Gastroesophageal sphincter (tissue), 4 donors: ENCODE measurements around the gene LPIN1. TPM values are rescaled to one million over a fixed set of nuclear protein-coding genes. Genes with fewer than 3 reads are reported as not detected.

Experiments used
- ATAC-seq: fragments of 150-250 bp; one replicate; pipeline ENCODE4 v1.9.1; 2016; ENCODE audit warnings: mild to moderate bottlenecking, moderate library complexity
- H3K27ac ChIP-seq, 4 donors: fragments of 200-600 bp; sonication (generic) in 3 of 4; 1 replicate in 3 of 4; 2 replicates in 1 of 4; pipeline ENCODE4 v1.5.1; 2016 to 2019
- H3K27me3 ChIP-seq: fragments of 200-600 bp; sonication (generic); one replicate; pipeline ENCODE4 v1.5.1; 2019
- H3K36me3 ChIP-seq, 2 donors: fragments of 200-600 bp; sonication (generic); one replicate each; pipeline ENCODE4 v1.5.1; 2019; ENCODE audit warnings: control low read depth in 1 of 2
- H3K4me1 ChIP-seq, 3 donors: fragments of 200-600 bp; sonication (generic); 1 replicate in 2 of 3; 2 replicates in 1 of 3; pipeline ENCODE4 v1.5.1; 2016 to 2019; ENCODE audit warnings: control low read depth in 2 of 3
- H3K4me3 ChIP-seq, 2 donors: fragments of 200-600 bp; sonication (generic); one replicate each; pipeline ENCODE4 v1.5.1; 2019; ENCODE audit warnings: mild to moderate bottlenecking in 1 of 2, moderate library complexity in 1 of 2
- H3K9me3 ChIP-seq, 3 donors: fragments of 200-600 bp; sonication (generic); one replicate each; pipeline ENCODE4 v1.5.1; 2017 to 2019; ENCODE audit warnings: control low read depth in 2 of 3
- CTCF ChIP-seq, 4 experiments: fragments of 200-600 bp in 2 of 4; fragments of 450-650 bp in 2 of 4; sonication (generic) in 1 of 4; IDR thresholded peaks; one replicate each; pipeline ENCODE4 v1.5.1; 2017 to 2019; ENCODE audit warnings: antibody characterized with exemption in 4 of 4, mild to moderate bottlenecking in 2 of 4, moderate library complexity in 2 of 4
- EP300 ChIP-seq: sonication (generic); formaldehyde crosslinking; IDR thresholded peaks from one replicate; pipeline ENCODE4 v1.6.1; 2017; ENCODE audit warnings: antibody characterized with exemption, mild to moderate bottlenecking
- POLR2A ChIP-seq, 2 donors: fragments of 450-650 bp; IDR thresholded peaks; one replicate each; pipeline ENCODE4 v1.6.1; 2017; ENCODE audit warnings: antibody characterized with exemption in 2 of 2, mild to moderate bottlenecking in 2 of 2, moderate library complexity in 1 of 2
- POLR2AphosphoS5 ChIP-seq: sonication (generic); formaldehyde crosslinking; IDR thresholded peaks from one replicate; pipeline ENCODE4 v1.6.1; 2017; ENCODE audit warnings: antibody characterized with exemption
- WGBS, 2 donors: methylation state at CpG; one replicate each; pipeline ENCODE4 v1.1.5; 2018; ENCODE audit warnings: low coverage in 1 of 2; 5-methylcytosine and 5-hydroxymethylcytosine counted together
- total RNA-seq, 4 donors: library from RNA; depleted of rRNA; stranded (reverse); fragments of >200 nt; gene quantifications; one replicate each; pipeline ENCODE4 v1.1.0, GENCODE V29; 2016

LPIN1 gene
- total RNA-seq, 4 donors from 2014 or later, result 47.3 to 70.1 (median 50.0) TPM

DNA sequence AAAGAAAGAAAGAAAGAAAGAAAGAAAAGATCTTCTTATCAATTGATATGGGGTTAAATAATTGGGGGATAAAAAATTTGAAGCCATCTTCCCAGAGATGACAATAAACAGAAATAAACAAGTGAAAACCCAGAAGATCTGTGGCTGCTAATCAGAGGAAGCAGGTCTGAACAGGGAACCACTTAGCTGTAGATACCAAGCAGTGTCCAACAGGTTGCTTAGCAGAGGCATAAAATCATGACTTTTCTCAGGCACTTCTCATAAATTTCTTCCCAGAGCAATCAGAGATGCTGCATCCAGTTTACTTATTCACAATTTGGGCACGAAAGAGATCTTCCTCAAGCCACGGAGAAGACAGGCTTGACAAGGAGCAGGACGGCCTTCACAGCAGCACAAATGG is 5.7 kb upstream of the LPIN1 start:
- Histone ChIP-seq H3K9me3 (no peaks in the 10 kb centered on the region), H3K27me3 (no peaks in the 10 kb centered on the region), H3K4me3 (no peak overlapping the region), H3K27ac (no peak overlapping the region), H3K36me3 (no peaks in the 10 kb centered on the region), H3K4me1 (peaks cover 0 to 41% (median 4%) of the 10 kb centered on the region in 3 donors)
- 70 to 79% methylated on average over 2 to 3 of the region's 3 CpGs for WGBS, 2 donors
- no peak for ATAC-seq
- TF ChIP-seq POLR2A (IDR thresholded peaks at IDR 0.05) (no peak), POLR2AphosphoS5 (no peak), EP300 (no peak), CTCF (IDR thresholded peaks at IDR 0.05) (no peak)

GRCh38 chr2:11742317-11742701 is 4.1 kb upstream of the LPIN1 start:
- Histone ChIP-seq H3K36me3 (no peaks in the 10 kb centered on the region), H3K4me1 (peaks cover 0 to 50% (median 4%) of the 10 kb centered on the region in 3 donors), H3K27me3 (no peaks in the 10 kb centered on the region), H3K4me3 (no peak overlapping the region), H3K9me3 (no peaks in the 10 kb centered on the region), H3K27ac (no peak overlapping the region)
- 81 to 82% methylated on average over 4 of the region's 4 CpGs for WGBS, 2 donors
- no peak for ATAC-seq
- no peak for TF ChIP-seq EP300
- TF ChIP-seq POLR2AphosphoS5, result no peak
- TF ChIP-seq POLR2A (IDR thresholded peaks at IDR 0.05), result no peak
- no peak for TF ChIP-seq CTCF (IDR thresholded peaks at IDR 0.05)

DNA sequence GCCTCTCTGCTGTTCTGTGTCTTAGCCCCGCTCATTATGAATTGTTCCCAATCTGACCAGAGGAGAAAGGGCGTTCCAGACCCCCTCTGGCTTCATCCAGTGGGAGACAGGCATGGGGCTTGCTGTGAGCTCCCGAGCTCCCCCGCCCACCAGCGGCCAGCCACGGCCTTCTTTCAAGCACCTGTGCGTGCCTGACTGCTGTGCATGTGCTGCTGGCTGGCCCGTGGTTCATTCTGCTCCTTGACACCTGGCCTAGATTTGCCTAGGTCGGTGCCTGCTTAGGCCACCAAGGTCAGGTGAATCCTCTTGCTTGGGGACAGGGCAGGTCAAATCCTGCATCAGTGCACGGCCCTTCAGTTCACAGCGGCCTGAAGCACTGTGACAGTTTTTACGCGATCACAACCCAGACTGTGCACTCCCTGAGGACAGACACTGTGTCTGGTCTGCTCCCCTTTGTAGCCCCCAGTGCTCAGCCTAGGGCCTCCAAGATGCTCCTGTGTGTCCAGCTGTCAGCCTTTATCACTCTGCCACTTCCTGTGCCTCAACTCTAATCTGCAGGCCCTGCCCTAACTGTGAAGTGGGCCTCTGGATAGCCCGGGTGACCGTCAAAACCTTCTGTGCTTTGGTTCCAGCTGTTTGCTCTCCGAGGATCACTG is 3.6 kb upstream of the LPIN1 start:
- Histone ChIP-seq H3K36me3 (no peaks in the 10 kb centered on the region), H3K4me1 (peaks cover 0 to 55% (median 7%) of the 10 kb centered on the region in 3 donors), H3K4me3 (no peak overlapping the region), H3K27me3 (no peaks in the 10 kb centered on the region), H3K27ac (peak overlapping the region in 1 of 4 donors; percentile 95), H3K9me3 (no peaks in the 10 kb centered on the region)
- no peak for ATAC-seq
- TF ChIP-seq POLR2A (IDR thresholded peaks at IDR 0.05), result no peak
- 91 to 92% methylated on average over 6 to 9 of the region's 16 CpGs for WGBS, 2 donors

- Histone ChIP-seq H3K4me1 (peaks cover 0 to 56% (median 11%) of the 10 kb centered on the region in 3 donors), H3K4me3 (no peak overlapping the region), H3K27me3 (no peaks in the 10 kb centered on the region), H3K36me3 (no peaks in the 10 kb centered on the region), H3K27ac (peak overlapping the region in 3 of 4 donors; percentile 83 to 95 (median 95)), H3K9me3 (no peaks in the 10 kb centered on the region)
- WGBS, 2 donors, result 55 to 69% methylated on average over 3 to 4 of the region's 7 CpGs
- TF ChIP-seq EP300 (no peak), POLR2AphosphoS5 (no peak), POLR2A (IDR thresholded peaks at IDR 0.05) (no peak), CTCF (IDR thresholded peaks at IDR 0.05) (no peak)
- ATAC-seq, result no peak
Observed at GRCh38 chr2:11743366-11743765, 3.1 kb upstream of the LPIN1 start.

- H3K4me3 ChIP-seq, result peak overlapping the region in 1 of 2 donors; percentile 23
- H3K27me3 ChIP-seq, result no peaks in the 10 kb centered on the region
- H3K4me1 ChIP-seq, result peaks cover 0 to 56% (median 14%) of the 10 kb centered on the region in 3 donors
- no peaks in the 10 kb centered on the region for H3K9me3 ChIP-seq
- WGBS, 2 donors, result 33% methylated on average over 4 of the region's 10 CpGs; no CpG with 5 or more reads in 1 of the 2 donors
- no peaks in the 10 kb centered on the region for H3K36me3 ChIP-seq
- H3K27ac ChIP-seq, result peak overlapping the region; percentile 57 to 95 (median 89)
- peak; percentile 94 for ATAC-seq
- TF ChIP-seq POLR2AphosphoS5 (peak; percentile 83), POLR2A (IDR thresholded peaks at IDR 0.05) (no peak)
Observed at GRCh38 chr2:11743846-11744553, 2.4 kb upstream of the LPIN1 start.
